ENCODE measurements around the gene POPDC3. TPM values are rescaled to one million over a fixed set of nuclear protein-coding genes. Genes with fewer than 3 reads are reported as not detected.

POPDC3 gene
- polyA plus RNA-seq, 4 donors = 0.21 to 0.54 (median 0.24) TPM; not detected in 1

DNA sequence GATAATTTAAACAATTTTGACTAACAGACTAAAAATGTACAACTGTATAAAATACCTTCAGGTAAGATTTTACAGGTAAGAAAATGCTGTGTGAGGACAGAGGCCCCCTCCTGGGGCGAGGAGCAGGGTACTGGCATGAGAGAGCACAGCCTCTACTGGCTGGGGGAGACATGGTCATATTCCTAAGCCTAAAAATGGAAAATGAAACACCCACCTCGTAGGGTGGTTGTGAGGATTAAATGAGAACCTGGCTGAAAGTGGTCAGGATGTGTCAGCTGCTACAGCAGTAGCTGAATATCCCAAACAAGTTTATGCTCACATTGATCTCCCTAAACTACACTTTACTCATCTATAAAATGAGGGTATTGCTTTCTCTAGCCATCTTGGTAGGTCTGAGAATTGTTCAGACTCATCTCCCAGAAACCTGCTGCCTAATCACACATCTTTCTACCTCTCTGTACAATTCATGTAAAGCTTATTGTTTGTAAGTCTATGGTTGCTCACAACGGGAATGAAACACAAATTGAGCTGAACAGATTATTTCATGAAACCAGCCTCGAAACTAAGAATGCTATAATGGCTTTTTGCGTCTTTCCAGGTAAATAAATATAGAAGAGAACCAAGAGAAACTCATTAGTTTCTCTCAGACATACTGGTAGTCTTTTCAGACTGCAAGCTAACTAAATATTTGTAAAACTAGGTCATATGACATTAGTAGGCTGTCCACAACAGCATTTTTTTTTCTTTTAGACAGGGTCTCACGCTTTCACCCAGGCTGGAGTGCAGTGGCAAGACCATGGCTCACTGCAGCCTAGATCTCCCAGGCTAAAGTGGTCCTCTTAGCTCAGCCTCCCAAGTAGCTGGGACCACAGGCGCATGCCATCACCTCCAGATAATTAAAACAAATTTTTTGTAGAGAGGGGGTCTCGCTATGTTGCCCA is 69.6 kb downstream of the POPDC3 start:
- no peaks in the 10 kb centered on the region for H3K36me3 ChIP-seq (ENCODE audit: control insufficient read depth in 3 of 3, insufficient read depth in 2 of 3, low read depth in 1 of 3, low read length in 3 of 3)
- no peaks in the 10 kb centered on the region for H3K27me3 ChIP-seq (ENCODE audit: control insufficient read depth in 3 of 3, insufficient read depth in 3 of 3, low read length in 3 of 3)
- WGBS, 3 donors = 66 to 72% (median 70%) methylated on average over 8 of the region's 8 CpGs
- no peaks in the 10 kb centered on the region for H3K9me3 ChIP-seq (ENCODE audit: control insufficient read depth in 2 of 2, insufficient read depth in 1 of 2, low read depth in 1 of 2, low read length in 1 of 2)
- no peak for FAIRE-seq
- H3K4me3 ChIP-seq (ENCODE audit: low read depth in 1 of 3, low read length in 3 of 3) = no peak overlapping the region
- no peaks in the 10 kb centered on the region for H3K4me1 ChIP-seq (ENCODE audit: control insufficient read depth in 3 of 3, insufficient read depth in 2 of 3, low read depth in 1 of 3, low read length in 2 of 3)
- no peak for DNase-seq
- no peak overlapping the region for H3K27ac ChIP-seq (ENCODE audit: low read depth in 1 of 3, low read length in 2 of 3)

DNA sequence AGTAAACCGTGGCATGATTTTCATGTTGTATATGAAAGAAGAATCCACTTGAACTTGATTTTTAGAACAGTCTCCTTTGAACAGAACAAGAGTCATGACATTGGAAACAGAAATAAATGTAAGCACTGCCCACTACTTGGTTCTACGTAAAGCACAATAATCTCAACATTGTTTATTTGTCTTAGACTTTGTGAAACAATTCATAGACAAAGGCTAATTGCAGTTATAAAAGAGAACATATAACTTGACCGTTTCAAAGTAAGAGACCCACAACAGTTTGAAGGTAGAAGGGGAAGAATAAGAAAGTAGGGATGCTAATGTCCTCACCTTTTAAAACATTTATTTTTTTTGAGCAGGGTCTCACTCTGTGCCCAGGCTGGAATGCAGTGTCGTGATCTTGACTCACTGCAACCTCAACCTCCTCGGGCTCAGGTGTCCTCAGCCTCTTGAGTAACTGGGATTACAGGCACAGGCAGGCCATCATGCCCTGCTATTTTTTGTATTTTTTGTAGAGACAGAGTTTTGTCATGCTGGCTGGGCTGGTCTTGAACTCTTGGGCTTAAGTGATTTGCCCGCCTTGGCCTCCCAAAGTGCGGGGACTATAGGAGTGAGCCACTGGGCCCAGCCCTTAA is 71.1 kb downstream of the POPDC3 start:
- no peak for FAIRE-seq

More for the DNA sequence above, 71.1 kb downstream of the POPDC3 start:
- 62 to 80% (median 66%) methylated on average over 7 of the region's 7 CpGs for WGBS, 3 donors
- Histone ChIP-seq H3K36me3 (ENCODE audit: control insufficient read depth in 3 of 3, insufficient read depth in 2 of 3, low read depth in 1 of 3, low read length in 3 of 3) (no peaks in the 10 kb centered on the region), H3K9me3 (ENCODE audit: control insufficient read depth in 2 of 2, insufficient read depth in 1 of 2, low read depth in 1 of 2, low read length in 1 of 2) (no peaks in the 10 kb centered on the region), H3K4me3 (ENCODE audit: low read depth in 1 of 3, low read length in 3 of 3) (no peak overlapping the region), H3K27me3 (ENCODE audit: control insufficient read depth in 3 of 3, insufficient read depth in 3 of 3, low read length in 3 of 3) (no peaks in the 10 kb centered on the region), H3K4me1 (ENCODE audit: control insufficient read depth in 3 of 3, insufficient read depth in 2 of 3, low read depth in 1 of 3, low read length in 2 of 3) (no peaks in the 10 kb centered on the region), H3K27ac (ENCODE audit: low read depth in 1 of 3, low read length in 2 of 3) (no peak overlapping the region)
- no peak for DNase-seq

Other genes starting within 250 kb of the POPDC3 start
- under 1 TPM in 1 of 4 donors, not detected in 3; 0.03 TPM for gene LIN28B, start 222.9 kb downstream of the POPDC3 start, polyA plus RNA-seq
- 10 to 100 TPM; 26.5 to 48.8 (median 42.3) TPM for gene PREP, start 223.1 kb upstream of the POPDC3 start, polyA plus RNA-seq